HG03565 (cell line): ENCODE data around the gene ZC3H8.
A peak's percentile ranks its signal among the peaks of the same experiment; 100 is the strongest.
"Not testable (repeated sequence)": the region's sequence is repeated elsewhere in the genome, so short reads cannot be mapped to it uniquely, and the experiment has no call there.

Experiments
- ATAC-seq: cut with Tn5 transposase; IDR thresholded peaks from one replicate; pipeline ENCODE4 v1.9.1; 2021; ENCODE audit warnings: mild to moderate bottlenecking, moderate library complexity; ENCODE audit not compliant: unreplicated experiment

The ZC3H8 gene

GRCh38 chr2:112254466-112255240 is at the start of gene ZC3H8:
Gene ZC3H8 (minus strand): TSS chr2:112255042. CDS start chr2:112254981, 61 bp downstream.
- peak; percentile 81 for ATAC-seq

DNA sequence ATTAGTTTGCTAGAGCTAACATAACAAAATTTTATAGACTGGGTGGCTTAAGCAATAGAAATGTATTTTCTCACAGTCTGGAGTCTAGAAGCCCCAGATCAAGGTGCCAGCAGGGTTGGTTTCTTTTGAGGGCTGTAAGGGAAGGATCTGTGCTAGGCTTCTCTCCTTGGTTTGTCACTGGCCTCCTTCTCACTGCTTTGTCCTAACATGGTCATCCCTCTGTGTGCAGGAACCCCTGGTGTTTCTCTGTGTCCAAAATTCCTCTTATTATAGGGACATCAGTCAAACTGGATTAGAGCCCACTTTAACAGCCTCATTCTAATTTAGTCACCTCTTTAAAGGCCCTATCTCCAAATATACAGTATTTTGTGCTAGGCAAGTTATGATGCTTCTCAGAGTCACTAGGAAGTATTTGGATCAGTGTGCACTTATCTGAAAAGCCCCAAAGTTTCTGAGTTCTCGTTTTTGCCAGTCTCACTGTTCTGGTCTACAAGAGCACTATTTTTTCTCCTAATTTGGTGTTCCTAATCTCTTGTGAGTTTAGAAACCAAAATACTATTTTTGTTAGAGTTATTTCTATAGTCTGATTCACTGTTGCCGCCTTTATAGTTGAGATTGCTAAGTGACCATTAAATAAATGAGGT is 49.6 kb upstream of the ZC3H8 start:
- no peak for ATAC-seq

GRCh38 chr2:112301973-112302372 is 47.1 kb upstream of the ZC3H8 start:
- ATAC-seq: no peak

DNA sequence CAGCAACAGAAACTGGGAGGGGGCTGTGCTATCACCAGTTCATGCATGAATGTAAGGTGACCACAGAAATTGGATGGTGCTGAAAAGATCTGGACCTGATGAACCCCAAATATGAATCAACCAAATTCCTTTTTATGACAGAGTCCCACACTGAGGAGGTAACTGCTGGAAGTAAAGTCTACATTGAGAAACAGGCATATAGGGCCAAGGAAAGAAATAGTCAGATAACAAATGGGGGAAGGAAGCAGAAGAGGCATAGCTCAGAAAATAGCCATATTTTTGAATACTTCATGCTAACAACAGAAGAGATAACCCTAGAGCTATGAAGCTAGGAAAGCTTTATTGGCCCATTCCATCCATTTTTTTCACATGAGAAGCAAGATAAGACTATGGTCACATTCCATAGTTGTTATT is 46.3 kb upstream of the ZC3H8 start:
- no peak for ATAC-seq

GRCh38 chr2:112296407-112296806 is 41.6 kb upstream of the ZC3H8 start:
- no peak for ATAC-seq

GRCh38 chr2:112295407-112296078 is 40.7 kb upstream of the ZC3H8 start:
- no peak for ATAC-seq

DNA sequence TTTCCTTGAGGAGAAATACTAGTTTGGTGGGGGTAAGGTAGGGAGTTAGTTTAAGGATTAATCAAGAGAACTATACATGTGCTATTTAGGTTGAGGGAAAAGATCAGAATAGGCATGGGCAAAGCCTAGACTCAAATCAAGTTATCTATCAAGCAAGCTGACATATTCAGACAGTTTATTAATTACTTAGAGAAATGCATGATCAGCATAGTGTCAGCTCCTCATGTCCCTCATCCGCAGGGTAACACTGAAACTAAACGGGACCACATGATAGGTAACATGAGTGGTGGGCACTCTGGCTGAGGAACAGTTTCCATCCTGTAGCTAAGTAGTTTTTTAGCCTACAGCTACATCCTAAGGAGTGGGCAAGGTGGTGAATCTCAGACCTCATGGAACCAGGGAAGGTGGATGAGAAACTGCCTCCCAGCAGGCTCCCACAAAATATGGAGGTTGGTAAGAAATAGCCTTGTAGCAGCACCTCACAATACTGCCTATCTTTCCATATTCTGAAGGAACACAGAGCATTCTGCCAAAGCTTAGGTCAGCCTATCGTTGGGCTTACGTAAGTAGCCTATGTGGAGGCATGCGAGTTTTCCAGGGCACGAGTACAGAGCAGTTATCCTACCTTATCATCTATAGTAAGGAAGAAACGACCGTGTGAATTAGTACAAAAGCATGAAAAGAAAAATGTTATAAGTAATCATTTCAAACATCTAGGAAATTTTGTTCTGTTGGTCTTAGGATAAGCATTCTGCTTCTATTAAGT is 39.0 kb upstream of the ZC3H8 start:
- ATAC-seq: no peak

DNA sequence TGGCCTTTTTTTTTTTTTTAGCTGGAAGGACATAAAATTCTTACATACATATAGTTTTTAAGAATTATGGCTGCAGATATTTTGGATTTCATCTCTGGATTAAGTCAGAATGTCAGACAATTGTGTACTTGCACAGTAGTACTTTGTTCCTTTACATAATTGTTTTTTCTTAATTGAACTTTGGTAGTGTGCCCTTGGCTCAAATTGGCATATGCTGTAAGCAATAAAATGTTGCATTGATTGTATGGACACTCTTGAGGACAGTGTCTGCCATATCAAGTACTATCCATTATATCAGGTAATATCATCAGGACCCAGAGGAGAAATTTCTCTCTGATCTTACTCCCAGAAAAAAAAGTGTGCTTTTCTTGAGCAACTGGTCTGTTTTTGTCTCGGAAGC is 35.8 kb upstream of the ZC3H8 start:
- ATAC-seq: no peak

GRCh38 chr2:112290088-112290487 is 35.2 kb upstream of the ZC3H8 start:
- ATAC-seq: no peak

DNA sequence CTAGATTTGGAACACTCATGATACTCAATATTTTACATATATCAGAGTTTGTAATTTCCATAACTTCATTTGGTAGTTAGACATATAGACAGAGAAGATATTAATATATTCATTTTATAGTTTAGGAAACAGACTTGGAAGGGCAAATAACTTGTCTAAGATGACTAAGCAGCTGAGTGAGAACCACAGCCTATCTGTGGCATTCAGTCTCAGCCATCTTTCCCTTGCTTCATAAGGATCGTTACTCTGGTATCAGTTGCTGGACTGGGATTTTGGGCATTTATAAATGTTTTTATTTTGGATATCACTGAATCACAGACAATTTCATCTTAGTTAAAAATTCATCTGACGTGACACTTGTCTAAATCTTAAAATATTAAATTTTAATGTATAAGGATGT is 28.7 kb upstream of the ZC3H8 start:
- ATAC-seq: not testable (repeated sequence)

GRCh38 chr2:112282066-112282465 is 27.2 kb upstream of the ZC3H8 start:
- ATAC-seq: not testable (repeated sequence)

DNA sequence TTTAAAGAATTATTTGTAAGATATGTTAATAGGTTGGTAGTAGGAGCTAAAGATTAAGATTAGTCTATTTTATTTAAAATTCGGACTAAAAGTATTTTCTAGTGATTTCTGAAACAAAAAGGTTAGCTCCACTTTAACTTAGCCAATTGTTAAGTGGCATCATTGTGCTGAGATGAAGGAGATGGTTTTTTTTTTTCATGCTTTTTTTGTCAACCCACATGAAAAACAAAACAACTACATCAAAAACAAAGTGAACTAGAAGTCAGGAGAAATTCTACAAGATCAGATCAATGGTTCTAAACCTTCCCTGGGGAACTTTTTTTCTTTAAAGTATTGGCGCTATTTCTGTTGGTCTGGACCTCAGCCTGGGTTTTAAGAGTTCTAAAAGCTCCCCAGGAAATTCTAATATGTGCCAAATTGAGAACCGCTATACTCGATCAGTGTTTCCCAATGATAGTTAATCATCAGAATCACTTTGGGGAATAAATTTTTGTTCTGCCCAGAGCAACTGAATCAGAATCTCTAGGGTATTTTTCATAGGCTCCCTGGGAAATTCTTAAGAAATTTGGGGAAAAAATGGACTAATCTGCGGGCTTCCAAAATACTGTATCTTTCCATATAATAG is 22.9 kb upstream of the ZC3H8 start:
- no peak for ATAC-seq

GRCh38 chr2:112276954-112277353 is 22.1 kb upstream of the ZC3H8 start:
- ATAC-seq: no peak

GRCh38 chr2:112275887-112276773 is 21.3 kb upstream of the ZC3H8 start:
- peak; percentile 31 for ATAC-seq

DNA sequence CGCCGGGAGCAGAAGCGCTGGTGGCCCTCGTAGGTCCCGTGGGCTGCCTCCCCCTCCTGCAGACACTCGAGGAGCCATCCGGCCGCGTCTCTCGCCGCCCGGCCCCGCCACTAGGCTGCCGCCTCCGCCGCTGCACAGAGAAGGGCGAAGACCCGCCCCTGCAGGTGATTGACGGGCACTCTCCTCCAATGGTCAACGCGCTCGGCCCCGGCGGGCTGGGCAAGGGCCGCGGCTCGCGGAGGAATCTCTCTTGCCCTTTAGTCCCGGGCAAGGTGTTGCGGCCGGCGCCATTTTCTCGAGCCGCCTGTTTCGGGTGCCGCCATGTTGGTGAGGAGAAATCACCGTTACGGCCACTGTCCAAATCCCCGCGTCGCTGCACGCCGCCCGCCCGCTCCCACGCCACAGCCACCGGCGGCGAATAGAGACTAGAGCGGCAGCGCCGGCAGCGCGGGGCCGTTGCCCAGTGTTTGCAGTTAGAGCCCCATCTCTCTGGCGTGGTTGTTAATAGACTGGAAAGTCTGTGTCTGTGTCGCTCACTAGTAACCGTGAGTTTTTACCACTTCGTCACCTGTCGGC is 20.6 kb upstream of the ZC3H8 start, which contains the start of gene ZC3H6:
Gene ZC3H6, plus strand, starts transcription at position 287 of the 576 bp plus-strand sequence. CDS start 398 bp downstream, outside the sequence.
- peak; percentile 95 for ATAC-seq

- ATAC-seq: no peak
Measured at GRCh38 chr2:112273349-112273748, 18.5 kb upstream of the ZC3H8 start.

DNA sequence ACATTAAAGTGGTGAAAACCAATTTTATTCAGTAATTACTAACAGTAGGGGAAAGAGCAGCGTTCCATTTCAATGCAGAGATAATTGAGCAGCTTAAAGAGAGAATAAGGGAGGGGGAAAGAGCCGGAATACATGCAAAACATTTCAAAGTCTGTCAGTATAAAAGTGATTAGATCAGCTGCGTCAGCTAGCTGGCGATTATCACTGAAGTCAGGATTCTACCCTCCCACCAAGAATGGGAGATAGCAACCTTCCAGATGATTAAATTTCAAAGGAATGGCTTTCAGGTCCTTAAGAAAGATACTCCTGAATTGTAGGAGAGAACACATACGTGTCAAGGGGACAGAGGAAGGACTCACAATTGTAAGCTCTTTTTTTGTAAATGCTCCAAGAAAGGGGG is 17.8 kb upstream of the ZC3H8 start:
- ATAC-seq: no peak

DNA sequence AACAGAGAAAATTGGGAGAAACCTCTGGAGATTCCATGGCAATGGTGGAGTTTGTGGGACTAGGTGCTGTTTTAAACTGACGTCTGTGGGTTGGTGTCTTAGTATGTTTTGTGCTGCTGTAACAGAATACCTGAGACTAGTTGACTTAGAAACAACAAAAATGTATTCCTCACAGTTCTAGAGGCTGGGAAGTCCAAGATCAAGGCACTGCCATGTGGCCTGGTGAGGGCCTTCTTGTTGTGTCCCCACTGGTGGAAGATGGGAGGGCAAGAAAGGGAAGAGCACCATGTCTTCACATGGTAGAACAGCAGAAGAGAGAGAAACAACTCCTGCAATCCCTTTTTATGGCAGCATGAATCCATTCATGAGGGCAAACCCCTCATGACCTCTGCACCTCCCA is 13.7 kb upstream of the ZC3H8 start:
- ATAC-seq: no peak

DNA sequence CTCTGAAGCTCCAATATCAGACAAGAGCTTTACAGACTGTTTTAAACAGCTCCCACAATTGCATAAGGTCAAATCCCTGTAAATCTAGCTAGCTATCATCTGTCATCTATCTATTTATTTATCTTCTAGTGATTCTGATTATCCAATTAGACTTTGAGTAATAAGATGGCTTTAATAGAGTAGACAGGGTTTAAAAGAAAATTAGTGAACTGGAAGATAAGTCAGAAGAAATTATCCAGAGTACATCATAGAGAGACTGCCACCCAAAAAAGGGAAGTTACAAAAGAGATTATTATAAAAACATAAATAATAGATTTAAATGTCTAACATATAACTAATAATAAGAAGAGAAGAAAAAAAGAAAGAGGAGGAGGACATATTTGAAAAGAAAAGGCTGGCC is 8.0 kb upstream of the ZC3H8 start:
- ATAC-seq: no peak
